ENCODE data around the gene TYROBP. TPM values are rescaled to one million over a fixed set of nuclear protein-coding genes. Genes with fewer than 3 reads are reported as not detected.
A peak's percentile ranks its signal among the peaks of the same experiment; 100 is the strongest.

Gene TYROBP
- total RNA-seq, 1 donor from 2014 or later = 68.5 TPM

- Histone ChIP-seq H3K9me3 (no peaks in the 10 kb centered on the region), H3K27me3 (no peaks in the 10 kb centered on the region), H3K27ac (peak within 1 kb of the TSS; percentile 78), H3K4me1 (peaks cover 26% of the 10 kb centered on the region), H3K4me3 (peak within 1 kb of the TSS; percentile 67 to 84), H3K36me3 (no peaks in the 10 kb centered on the region)
- intact Hi-C loops (cut with DNase I) = loop anchor here (10.0 kb wide), 2 partner anchors 161 to 221 kb away; partner anchors contain the start of genes ARHGAP33 and KMT2B
- TF ChIP-seq POLR2A (IDR thresholded peaks at IDR 0.05) = no peak
- TF ChIP-seq CTCF (IDR thresholded peaks at IDR 0.05) = no peak
- peak in 1 of 2 donors; percentile 43 for TF ChIP-seq POLR2AphosphoS5 (IDR thresholded peaks at IDR 0.05; ENCODE audit: insufficient read depth in 1 of 2, low read depth in 1 of 2)
- DNase-seq (ENCODE audit: extremely low spot score in 2 of 2) = no peak
Observed at GRCh38 chr19:35935911-35936737, 28.0 kb upstream of the TYROBP start, which contains the start of gene LRFN3. TSS of gene LRFN3 (plus strand) at chr19:35936374. CDS start at chr19:35939426, 3,052 bp downstream.

DNA sequence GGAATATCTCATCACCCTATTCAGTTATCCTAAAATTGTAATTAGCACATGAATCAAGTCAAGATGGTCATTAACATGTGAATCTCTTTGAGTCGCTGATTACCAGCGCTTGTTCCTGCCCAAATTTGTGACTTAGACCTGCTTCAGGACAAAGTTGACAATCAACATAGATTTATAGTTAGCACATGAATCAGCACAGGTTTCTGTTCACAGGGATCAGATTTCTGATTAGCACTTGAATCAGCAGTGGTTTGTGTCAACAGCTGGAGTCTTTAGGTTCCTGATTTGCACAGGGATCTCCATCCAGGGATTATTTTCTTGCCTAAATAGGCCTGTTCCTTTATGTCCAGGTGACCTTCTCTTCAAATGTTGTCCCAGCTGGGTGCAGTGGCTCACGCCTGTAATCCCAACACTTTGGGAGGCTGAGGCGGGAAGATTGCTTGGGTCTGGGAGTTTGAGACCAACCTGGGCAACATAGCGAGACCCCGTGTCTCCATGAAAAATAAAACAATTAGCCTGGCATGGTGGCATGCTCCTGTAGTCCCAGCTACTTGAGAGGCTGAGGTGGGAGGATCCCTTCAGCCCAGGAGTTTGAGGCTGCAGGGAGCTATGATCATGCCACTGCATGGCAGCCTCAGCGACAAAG is 24.3 kb upstream of the TYROBP start:
- no peak overlapping the region for H3K27ac ChIP-seq
- no peaks in the 10 kb centered on the region for H3K27me3 ChIP-seq
- no peaks in the 10 kb centered on the region for H3K9me3 ChIP-seq
- DNase-seq (ENCODE audit: extremely low spot score in 2 of 2) = no peak
- H3K4me3 ChIP-seq = no peak overlapping the region
- peaks cover 24% of the 10 kb centered on the region for H3K4me1 ChIP-seq
- no peaks in the 10 kb centered on the region for H3K36me3 ChIP-seq
- intact Hi-C loops (cut with DNase I) = loop anchor here (10.0 kb wide), 2 partner anchors 158 to 218 kb away; partner anchors contain the start of genes ARHGAP33 and KMT2B
- TF ChIP-seq POLR2AphosphoS5 (IDR thresholded peaks at IDR 0.05; ENCODE audit: insufficient read depth in 1 of 2, low read depth in 1 of 2) (no peak), CTCF (IDR thresholded peaks at IDR 0.05) (no peak), POLR2A (IDR thresholded peaks at IDR 0.05) (no peak)

DNA sequence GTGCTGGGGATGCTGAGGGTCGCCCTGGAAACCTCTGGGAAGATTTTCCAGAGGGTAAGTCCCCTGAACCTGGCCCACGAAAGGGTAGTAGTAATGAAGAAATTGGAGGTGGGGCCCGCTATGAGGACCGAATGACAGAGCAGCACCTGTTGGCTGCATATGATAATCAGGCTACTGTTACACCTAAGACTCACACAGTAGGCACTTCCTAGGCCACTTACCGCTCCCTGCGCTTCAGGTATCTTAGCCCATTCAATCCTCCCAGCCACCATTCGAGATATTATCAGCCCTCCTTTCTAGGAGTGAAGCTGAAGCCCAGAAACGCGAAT is 23.7 kb upstream of the TYROBP start:
- Histone ChIP-seq H3K36me3 (no peaks in the 10 kb centered on the region), H3K27me3 (no peaks in the 10 kb centered on the region), H3K27ac (no peak overlapping the region), H3K4me3 (peak overlapping the region in 1 of 2 donors; percentile 23), H3K4me1 (peaks cover 18% of the 10 kb centered on the region), H3K9me3 (no peaks in the 10 kb centered on the region)
- TF ChIP-seq POLR2A (IDR thresholded peaks at IDR 0.05) (no peak), POLR2AphosphoS5 (IDR thresholded peaks at IDR 0.05; ENCODE audit: insufficient read depth in 1 of 2, low read depth in 1 of 2) (no peak), CTCF (IDR thresholded peaks at IDR 0.05) (no peak)
- DNase-seq (ENCODE audit: extremely low spot score in 2 of 2) = no peak
- intact Hi-C loops (cut with DNase I) = loop anchor here (2.0 to 10.0 kb wide), 3 partner anchors 51 to 217 kb away; partner anchors contain the start of genes ARHGAP33 and KMT2B

GRCh38 chr19:35931161-35931873 is 23.2 kb upstream of the TYROBP start:
- intact Hi-C loops (cut with DNase I) = loop anchor here (2.0 to 10.0 kb wide), 3 partner anchors 51 to 217 kb away; partner anchors contain the start of genes ARHGAP33 and KMT2B
- H3K27me3 ChIP-seq = no peaks in the 10 kb centered on the region
- peak overlapping the region; percentile 72 for H3K27ac ChIP-seq
- no peaks in the 10 kb centered on the region for H3K9me3 ChIP-seq
- peak in 1 of 2 donors; percentile 65 for TF ChIP-seq POLR2A (IDR thresholded peaks at IDR 0.05)
- TF ChIP-seq CTCF (IDR thresholded peaks at IDR 0.05) = peak; percentile 95 to 99 (median 99)
- TF ChIP-seq POLR2AphosphoS5 (IDR thresholded peaks at IDR 0.05; ENCODE audit: insufficient read depth in 1 of 2, low read depth in 1 of 2) = peak; percentile 95 to 100
- peaks cover 17% of the 10 kb centered on the region for H3K4me1 ChIP-seq
- no peaks in the 10 kb centered on the region for H3K36me3 ChIP-seq
- peak overlapping the region; percentile 20 to 23 for H3K4me3 ChIP-seq
- peak; percentile 99 to 100 for DNase-seq (ENCODE audit: extremely low spot score in 2 of 2)
